Sciatic nerve (tissue), 1 donor: ENCODE results near the gene POLD4. TPM values are rescaled to one million over a fixed set of nuclear protein-coding genes. Genes with fewer than 3 reads are reported as not detected.

Experiments
- total RNA-seq: library from RNA; stranded (reverse); fragmentation: NEBNext Ultra II Directional; extraction: Animal tissue kit (Norgen Biotek cat#: 25700); gene quantifications from one replicate; pipeline ENCODE4 v1.2.1, GENCODE V29; 2021
- donor health status: DM: no; HTN: no; CAD: no.

Gene POLD4
- total RNA-seq, 1 donor from 2014 or later = 43.5 TPM

Other genes with a start within 250 kb of the POLD4 start
- 92.8 TPM for gene KDM2A, start 234.3 kb downstream of the POLD4 start, total RNA-seq
- gene GRK2, start 87.1 kb downstream of the POLD4 start, total RNA-seq = 61.7 TPM
- gene ANKRD13D, start 64.2 kb downstream of the POLD4 start, total RNA-seq = 69.7 TPM
- 40.7 TPM for gene SSH3, start 50.0 kb downstream of the POLD4 start, total RNA-seq
- gene CLCF1, start 20.1 kb upstream of the POLD4 start, total RNA-seq = 7.5 TPM
- gene RAD9A, start 38.4 kb upstream of the POLD4 start, total RNA-seq = 23.8 TPM
- 56.2 TPM for gene PPP1CA, start 48.3 kb upstream of the POLD4 start, total RNA-seq
- gene TBC1D10C, start 50.5 kb upstream of the POLD4 start, total RNA-seq = 7.4 TPM
- 8.4 TPM for gene CARNS1, start 62.1 kb upstream of the POLD4 start, total RNA-seq
- 30.8 TPM for gene RPS6KB2, start 74.9 kb upstream of the POLD4 start, total RNA-seq
- 4.2 TPM for gene PTPRCAP, start 84.1 kb upstream of the POLD4 start, total RNA-seq
- gene CORO1B, start 89.9 kb upstream of the POLD4 start, total RNA-seq = 59.8 TPM
- gene GPR152, start 99.2 kb upstream of the POLD4 start, total RNA-seq = not detected
- gene CABP4, start 101.8 kb upstream of the POLD4 start, total RNA-seq = 2.5 TPM
- 49.9 TPM for gene TMEM134, start 115.7 kb upstream of the POLD4 start, total RNA-seq
- 72.0 TPM for gene AIP, start 129.5 kb upstream of the POLD4 start, total RNA-seq
- gene PITPNM1, start 151.8 kb upstream of the POLD4 start, total RNA-seq = 80.0 TPM
- 73.6 TPM for gene CDK2AP2, start 154.6 kb upstream of the POLD4 start, total RNA-seq
- not detected for gene CABP2, start 169.9 kb upstream of the POLD4 start, total RNA-seq
- gene GSTP1, start 230.3 kb upstream of the POLD4 start, total RNA-seq = 329 TPM